Spleen (tissue), 7 donors: Measurements from ENCODE around the gene ASB14.

Experiments used
- POLR2A ChIP-seq, 3 donors: fragments of 450-650 bp; IDR thresholded peaks; one replicate each; pipeline ENCODE4 v1.5.1; 2017; ENCODE audit warnings: antibody characterized with exemption in 3 of 3, mild to moderate bottlenecking in 1 of 3
- TF ChIP-seq, protein P1 (sequence below), 11 experiments: fragments of 200-600 bp in 7 of 11; fragments of 450-650 bp in 4 of 11; sonication (generic) in 4 of 11; IDR thresholded peaks in 8 of 11; conservative IDR thresholded peaks in 3 of 11; 1 replicate in 7 of 11; 2 replicates in 4 of 11; pipeline versions ENCODE4 v1.4.0 to v1.8.0; 2016 to 2021; ENCODE audit warnings: antibody characterized with exemption in 11 of 11, inconsistent platforms in 4 of 11, mild to moderate bottlenecking in 1 of 11
- donor health status: DM: no; HTN: no; CAD: no; lungs with moderate emphysema.
- donor health status: DM: no; HTN: no; CAD: no.
- donor health status: DM: no; HTN: no; CAD: no.

DNA sequence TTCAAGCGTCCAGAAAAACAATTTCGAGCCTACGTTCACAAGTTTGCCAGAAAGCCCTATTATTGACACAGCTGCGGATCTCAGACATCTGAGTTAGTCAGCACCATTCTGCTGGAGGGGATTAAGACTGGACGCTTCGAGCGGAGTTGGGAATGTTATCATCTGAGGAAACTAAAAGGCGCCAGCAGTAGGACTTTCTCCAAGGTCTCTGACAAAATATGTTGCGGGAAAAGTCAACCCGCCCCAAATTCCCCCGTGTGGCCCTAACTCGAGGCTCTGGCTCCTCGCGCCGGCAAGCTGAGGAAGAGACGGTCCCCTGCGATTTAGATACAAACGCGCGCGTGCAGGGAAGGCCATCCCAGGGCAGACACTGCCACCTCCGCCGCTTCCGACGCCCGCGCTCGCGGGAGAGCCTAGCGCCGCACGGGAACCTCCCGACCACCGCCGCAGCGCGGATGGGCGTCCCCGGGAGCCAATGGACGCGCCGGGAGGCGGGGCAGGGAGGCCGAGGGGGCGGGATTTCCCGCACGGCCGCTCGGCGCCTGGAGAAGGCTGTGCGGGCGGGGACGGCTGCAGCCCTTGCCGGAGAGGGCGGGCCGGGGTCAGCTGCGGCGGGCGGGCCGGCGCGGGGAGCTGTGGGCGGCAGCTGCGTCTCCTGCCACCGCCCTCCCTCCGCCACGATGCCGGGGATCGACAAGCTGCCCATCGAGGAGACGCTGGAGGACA is 65.1 kb downstream of the ASB14 start, which contains the start of gene APPL1:
- peak in 1 of 3 donors; percentile 74 for TF ChIP-seq POLR2A (IDR thresholded peaks at IDR 0.05)
- TF ChIP-seq, protein P1, sequence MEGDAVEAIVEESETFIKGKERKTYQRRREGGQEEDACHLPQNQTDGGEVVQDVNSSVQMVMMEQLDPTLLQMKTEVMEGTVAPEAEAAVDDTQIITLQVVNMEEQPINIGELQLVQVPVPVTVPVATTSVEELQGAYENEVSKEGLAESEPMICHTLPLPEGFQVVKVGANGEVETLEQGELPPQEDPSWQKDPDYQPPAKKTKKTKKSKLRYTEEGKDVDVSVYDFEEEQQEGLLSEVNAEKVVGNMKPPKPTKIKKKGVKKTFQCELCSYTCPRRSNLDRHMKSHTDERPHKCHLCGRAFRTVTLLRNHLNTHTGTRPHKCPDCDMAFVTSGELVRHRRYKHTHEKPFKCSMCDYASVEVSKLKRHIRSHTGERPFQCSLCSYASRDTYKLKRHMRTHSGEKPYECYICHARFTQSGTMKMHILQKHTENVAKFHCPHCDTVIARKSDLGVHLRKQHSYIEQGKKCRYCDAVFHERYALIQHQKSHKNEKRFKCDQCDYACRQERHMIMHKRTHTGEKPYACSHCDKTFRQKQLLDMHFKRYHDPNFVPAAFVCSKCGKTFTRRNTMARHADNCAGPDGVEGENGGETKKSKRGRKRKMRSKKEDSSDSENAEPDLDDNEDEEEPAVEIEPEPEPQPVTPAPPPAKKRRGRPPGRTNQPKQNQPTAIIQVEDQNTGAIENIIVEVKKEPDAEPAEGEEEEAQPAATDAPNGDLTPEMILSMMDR (IDR thresholded peaks at IDR 0.05 in 8 of 11, conservative IDR thresholded peaks at IDR 0.05 in 3 of 11) = peak in 3 of 11 experiments; percentile 18 to 41 (median 26)
